GM20431 (cell line): ENCODE measurements around the gene KRT14.
"Not testable (repeated sequence)": the region's sequence is repeated elsewhere in the genome, so short reads cannot be mapped to it uniquely, and the experiment has no call there.

Experiments used
- in situ Hi-C: fragments of 300-500 bp; cut with MseI, MboI; formaldehyde crosslinking; loops from one replicate; pipeline ENCODE4 v1.15.0; 2020; ENCODE audit warnings: low sequenced_read_pairs; ENCODE audit not compliant: unreplicated experiment

The KRT14 gene

GRCh38 chr17:41586863-41587495 is at the start of gene KRT14:
Gene KRT14, minus strand, starts transcription at chr17:41586895. Its CDS starts 61 bp downstream, at chr17:41586834.
- in situ Hi-C loops, result no loop called here

GRCh38 chr17:41635121-41636097 is 48.7 kb upstream of the KRT14 start:
- in situ Hi-C loops, result no loop called here

GRCh38 chr17:41634639-41635038 is 47.9 kb upstream of the KRT14 start:
- in situ Hi-C loops, result no loop called here

- in situ Hi-C loops, result no loop called here
Measured at GRCh38 chr17:41633556-41634199, 47.0 kb upstream of the KRT14 start.

- in situ Hi-C loops, result no loop called here
Measured at GRCh38 chr17:41632482-41633105, 45.9 kb upstream of the KRT14 start.

GRCh38 chr17:41631898-41632285 is 45.2 kb upstream of the KRT14 start:
- in situ Hi-C loops, result no loop called here

- in situ Hi-C loops, result no loop called here
Measured at GRCh38 chr17:41631025-41631897, 44.6 kb upstream of the KRT14 start.

GRCh38 chr17:41629826-41630670 is 43.4 kb upstream of the KRT14 start:
- in situ Hi-C loops, result no loop called here

- in situ Hi-C loops, result no loop called here
Measured at GRCh38 chr17:41629316-41629715, 42.6 kb upstream of the KRT14 start.

- in situ Hi-C loops, result not testable (repeated sequence)
Measured at GRCh38 chr17:41628621-41629255, 42.0 kb upstream of the KRT14 start.

- in situ Hi-C loops, result not testable (repeated sequence)
Measured at GRCh38 chr17:41628073-41628370, 41.3 kb upstream of the KRT14 start.

GRCh38 chr17:41627316-41628072 is 40.8 kb upstream of the KRT14 start:
- in situ Hi-C loops, result no loop called here

GRCh38 chr17:41626914-41627295 is 40.2 kb upstream of the KRT14 start:
- in situ Hi-C loops, result not testable (repeated sequence)

GRCh38 chr17:41626028-41626913 is 39.6 kb upstream of the KRT14 start:
- in situ Hi-C loops, result not testable (repeated sequence)

GRCh38 chr17:41625602-41626001 is 38.9 kb upstream of the KRT14 start:
- in situ Hi-C loops, result no loop called here

- in situ Hi-C loops, result no loop called here
Measured at GRCh38 chr17:41624208-41625101, 37.8 kb upstream of the KRT14 start, which contains the start of gene KRT17. Gene KRT17, minus strand, starts transcription at chr17:41624575. Its CDS starts 66 bp downstream, at chr17:41624509.
